GM12878 (cell line): ENCODE measurements around the gene PCBD1. TPM values are rescaled to one million over a fixed set of nuclear protein-coding genes. Genes with fewer than 3 reads are reported as not detected.

Source experiments
- ATAC-seq: fragments of 200-7000 bp; cut with Tn5 transposase; 3 replicates; pipeline ENCODE4 v1.9.1; 2020; ENCODE audit warnings: mild to moderate bottlenecking, moderate library complexity
- BruUV-seq: library from RNA; stranded (reverse); fragments of 400-500 nt; replicated peaks from 2 replicates; lab custom pipeline; 2021; lab: Mats Ljungman, UMichigan
- CTCF ChIA-PET: fragments of 300-600 bp; sonication (Branson Sonifier 250); formaldehyde crosslinking; extraction: SDS; loops from one replicate; lab custom pipeline; 2021; ENCODE audit warnings: inconsistent platforms; lab: Yijun Ruan, JAX
- POLR2A ChIA-PET: fragments of 350-600 bp; formaldehyde crosslinking; extraction: SDS; loops from one replicate; lab custom pipeline; 2021; ENCODE audit warnings: inconsistent platforms; lab: Charles Lee
- RAD21 ChIA-PET: fragments of 300-600 bp; sonication (Branson Sonifier 250); formaldehyde crosslinking; loops from one replicate; lab custom pipeline; 2023; ENCODE audit warnings: antibody characterized with exemption; ENCODE audit not compliant: unreplicated experiment; lab: Charles Lee
- SMC1A ChIA-PET: fragments of 300-600 bp; sonication (Branson Sonifier 250); formaldehyde crosslinking; loops from one replicate; lab custom pipeline; 2023; ENCODE audit not compliant: unreplicated experiment, uncharacterized antibody; lab: Charles Lee
- DNase-seq: peaks from one replicate; pipeline ENCODE4 v3.0.0-alpha.2; 2011; ENCODE audit warnings: low read depth, low spot score
- FAIRE-seq: peaks from 3 replicates; lab custom pipeline; 2011; peaks lifted over from hg19 to GRCh38; lab: Jason Lieb, UNC
- H2AFZ ChIP-seq: 2 replicates; pipeline ENCODE4 v1.6.0; 2011; ENCODE audit warnings: low read depth, low read length, control low read depth; ENCODE audit not compliant: control insufficient read depth
- H3K27ac ChIP-seq: 2 replicates; pipeline ENCODE4 v1.5.1; 2011; ENCODE audit warnings: control low read depth; ENCODE audit not compliant: control insufficient read depth, insufficient read depth
- H3K27me3 ChIP-seq, 2 experiments: replicated peaks in 1 of 2; 2 replicates each; pipeline versions ENCODE4 v1.6.0 to v1.6.1; 2011; ENCODE audit warnings: low read length in 1 of 2; ENCODE audit not compliant: control insufficient read depth in 2 of 2, insufficient read depth in 2 of 2
- H3K36me3 ChIP-seq, 2 experiments: 2 replicates each; pipeline ENCODE4 v1.5.1; 2011; ENCODE audit warnings: low read length in 1 of 2; ENCODE audit not compliant: control insufficient read depth in 2 of 2, insufficient read depth in 2 of 2
- H3K4me1 ChIP-seq: 2 replicates; pipeline ENCODE4 v1.6.1; 2011; ENCODE audit warnings: mild to moderate bottlenecking, low read length, moderate library complexity, mixed read lengths; ENCODE audit not compliant: control insufficient read depth, insufficient read depth
- H3K4me2 ChIP-seq: 2 replicates; pipeline ENCODE4 v1.6.0; 2011; ENCODE audit warnings: control low read depth; ENCODE audit not compliant: control insufficient read depth, insufficient read depth
- H3K4me3 ChIP-seq: fragments of 200-600 bp; sonication (generic); 2 replicates; pipeline ENCODE4 v1.5.1; 2016
- H3K79me2 ChIP-seq: 2 replicates; pipeline ENCODE4 v1.6.0; 2011; ENCODE audit warnings: low read length; ENCODE audit not compliant: control insufficient read depth, insufficient read depth
- H3K9ac ChIP-seq: 2 replicates; pipeline ENCODE4 v1.8.0; 2011; ENCODE audit warnings: low read length, control low read depth, mixed read lengths; ENCODE audit not compliant: control insufficient read depth, insufficient read depth
- H3K9me3 ChIP-seq: replicated peaks from 3 replicates; pipeline ENCODE4 v1.5.1; 2011; ENCODE audit warnings: mild to moderate bottlenecking, low read length; ENCODE audit not compliant: control insufficient read depth, insufficient read depth
- H4K20me1 ChIP-seq: 2 replicates; pipeline ENCODE4 v1.6.0; 2011; ENCODE audit not compliant: control insufficient read depth, insufficient read depth
- BMI1 ChIP-seq: fragments of 450-650 bp; IDR thresholded peaks from 2 replicates; pipeline ENCODE4 v1.6.1; 2016; ENCODE audit warnings: mild to moderate bottlenecking, moderate library complexity, borderline replicate concordance
- EGR1 ChIP-seq, 2 experiments: IDR thresholded peaks; 1 replicate in 1 of 2; 2 replicates in 1 of 2; pipeline ENCODE4 v1.6.1; 2011 to 2012; ENCODE audit warnings: low read depth in 2 of 2, low read length in 2 of 2, borderline replicate concordance in 1 of 2, mild to moderate bottlenecking in 1 of 2, moderate library complexity in 1 of 2
- GATAD2B ChIP-seq: fragments of 450-650 bp; conservative IDR thresholded peaks from 2 replicates; pipeline ENCODE4 v1.6.1; 2017; ENCODE audit warnings: low read depth, mild to moderate bottlenecking, moderate library complexity
- NFIC ChIP-seq: IDR thresholded peaks from 2 replicates; pipeline ENCODE4 v1.6.1; 2012; ENCODE audit warnings: low read depth, mild to moderate bottlenecking, inconsistent platforms, low read length, moderate library complexity
- PKNOX1 ChIP-seq: fragments of 450-650 bp; IDR thresholded peaks from 2 replicates; pipeline ENCODE4 v1.6.1; 2016; ENCODE audit warnings: mild to moderate bottlenecking
- SKIL ChIP-seq: fragments of 450-650 bp; IDR thresholded peaks from 2 replicates; pipeline ENCODE4 v1.6.1; 2017; ENCODE audit warnings: mild to moderate bottlenecking, low read depth, inconsistent platforms; ENCODE audit not compliant: poor library complexity, severe bottlenecking
- SREBF2 ChIP-seq: IDR thresholded peaks from 2 replicates; pipeline ENCODE4 v1.6.1; 2012; ENCODE audit warnings: mild to moderate bottlenecking, low read length
- SUPT20H ChIP-seq: IDR thresholded peaks from 2 replicates; pipeline ENCODE4 v1.6.1; 2011; ENCODE audit warnings: low read depth, mild to moderate bottlenecking, low read length, moderate library complexity, borderline replicate concordance; ENCODE audit not compliant: control insufficient read depth
- ZBTB4 ChIP-seq: fragments of 450-650 bp; formaldehyde crosslinking; IDR thresholded peaks from 2 replicates; pipeline ENCODE4 v1.4.0; 2022; ENCODE audit warnings: mild to moderate bottlenecking, moderate library complexity
- WGBS: methylation state at CpG from one replicate; pipeline ENCODE4 v1.1.6; 2016; ENCODE audit warnings: low lambda C conversion rate; ENCODE audit not compliant: insufficient replicate concordance, insufficient coverage; ENCODE audit errors: missing lambda C conversion rate; 5-methylcytosine and 5-hydroxymethylcytosine counted together
- in situ Hi-C: fragments of 300-500 bp; cut with MboI; formaldehyde crosslinking; loops from 9 replicates; pipeline ENCODE4 v1.14.3; 2018; ENCODE audit warnings: mixed read lengths
- intact Hi-C: fragments of 100-400 bp; cut with micrococcal nuclease; formaldehyde crosslinking; loops from one replicate; pipeline ENCODE4 v1.14.2; 2022; ENCODE audit not compliant: unreplicated experiment
- polyA plus RNA-seq, 11 experiments: library from polyadenylated mRNA; depleted of rRNA in 4 of 11; unstranded in 6 of 11; stranded (reverse) in 5 of 11; fragments of >200 nt; fragmentation: Nextera tagmentation in 4 of 11; fragmentation: Illumina TruSeq in 1 of 11; extraction: Ambion mirVana in 4 of 11; extraction: Trizol in 1 of 11; gene quantifications; 1 replicate in 1 of 11; 2 replicates in 10 of 11; pipeline versions ENCODE4 v1.2.1 to v1.2.3, GENCODE V29; 2011 to 2016; ENCODE audit warnings: inconsistent platforms in 2 of 11, missing spikeins in 2 of 11, low read depth in 1 of 11
- total RNA-seq, 4 experiments: library from RNA; depleted of rRNA in 3 of 4; stranded (reverse); fragments of >200 nt in 3 of 4; fragmentation: Illumina TruSeq in 1 of 4; extraction: Trizol in 1 of 4; gene quantifications; 2 replicates each; pipeline versions ENCODE4 v1.2.1 to v1.2.3, GENCODE V29; 2013 to 2021

The PCBD1 gene
- total and polyA plus RNA-seq, 10 of the 15 experiments (the other 5 are each of a cell fraction or from before 2014, with no cell fraction given), result 5.6 to 66.8 (median 34.2) TPM

GRCh38 chr10:70836319-70836718 is 52.0 kb downstream of the PCBD1 start:
- 78% methylated on average over 2 of the region's 2 CpGs for WGBS
- H3K9ac ChIP-seq, result no peak overlapping the region
- H3K4me3 ChIP-seq, result no peak overlapping the region
- H2AFZ ChIP-seq, result no peak overlapping the region
- FAIRE-seq (no peak), DNase-seq (no peak), ATAC-seq (no peak)
- H3K27me3 ChIP-seq, result no peaks in the 10 kb centered on the region
- ChIA-PET POLR2A (no interaction called here), RAD21 (interaction anchor here (0.7 kb wide), 1 partner anchor 239 kb away, joined by 3 read pairs; no protein-coding TSS in a partner anchor), CTCF (interaction anchor here (0.6 to 1.2 kb wide), 3 partner anchors 20 to 253 kb away, joined by 3 to 4 read pairs (median 3); no protein-coding TSS in a partner anchor), SMC1A (no interaction called here)
- intact Hi-C loops (no loop called here), in situ Hi-C loops (no loop called here)
- no peaks in the 10 kb centered on the region for H3K36me3 ChIP-seq
- no peak overlapping the region for H3K27ac ChIP-seq
- no peak overlapping the region for H3K4me2 ChIP-seq
- H3K9me3 ChIP-seq, result peaks cover 3% of the 10 kb centered on the region; the same call in 1 of the 3 replicates
- TF ChIP-seq BMI1, result no peak
- no peak for TF ChIP-seq SKIL
- TF ChIP-seq PKNOX1, result no peak
- TF ChIP-seq SUPT20H, result no peak
- TF ChIP-seq ZBTB4, result no peak
- no peak for TF ChIP-seq EGR1 (IDR thresholded peaks at IDR 0.05; ENCODE audit: borderline replicate concordance in 1 of 2, low read depth in 2 of 2, low read length in 2 of 2)
- no peak for TF ChIP-seq GATAD2B
- TF ChIP-seq NFIC, result no peak
- TF ChIP-seq SREBF2, result no peak
- no peaks in the 10 kb centered on the region for H3K4me1 ChIP-seq
- no peaks in the 10 kb centered on the region for H4K20me1 ChIP-seq
- BruUV-seq, result no TSS peak
- no peaks in the 10 kb centered on the region for H3K79me2 ChIP-seq
